Measurements from ENCODE around the gene RANBP9. TPM values are rescaled to one million over a fixed set of nuclear protein-coding genes. Genes with fewer than 3 reads are reported as not detected.

The RANBP9 gene
- total and polyA plus RNA-seq, 2 of the 13 experiments (the other 11 are each of a cell fraction or from before 2014, with no cell fraction given) = 26.6 to 30.6 TPM

- TF ChIP-seq, protein P1, sequence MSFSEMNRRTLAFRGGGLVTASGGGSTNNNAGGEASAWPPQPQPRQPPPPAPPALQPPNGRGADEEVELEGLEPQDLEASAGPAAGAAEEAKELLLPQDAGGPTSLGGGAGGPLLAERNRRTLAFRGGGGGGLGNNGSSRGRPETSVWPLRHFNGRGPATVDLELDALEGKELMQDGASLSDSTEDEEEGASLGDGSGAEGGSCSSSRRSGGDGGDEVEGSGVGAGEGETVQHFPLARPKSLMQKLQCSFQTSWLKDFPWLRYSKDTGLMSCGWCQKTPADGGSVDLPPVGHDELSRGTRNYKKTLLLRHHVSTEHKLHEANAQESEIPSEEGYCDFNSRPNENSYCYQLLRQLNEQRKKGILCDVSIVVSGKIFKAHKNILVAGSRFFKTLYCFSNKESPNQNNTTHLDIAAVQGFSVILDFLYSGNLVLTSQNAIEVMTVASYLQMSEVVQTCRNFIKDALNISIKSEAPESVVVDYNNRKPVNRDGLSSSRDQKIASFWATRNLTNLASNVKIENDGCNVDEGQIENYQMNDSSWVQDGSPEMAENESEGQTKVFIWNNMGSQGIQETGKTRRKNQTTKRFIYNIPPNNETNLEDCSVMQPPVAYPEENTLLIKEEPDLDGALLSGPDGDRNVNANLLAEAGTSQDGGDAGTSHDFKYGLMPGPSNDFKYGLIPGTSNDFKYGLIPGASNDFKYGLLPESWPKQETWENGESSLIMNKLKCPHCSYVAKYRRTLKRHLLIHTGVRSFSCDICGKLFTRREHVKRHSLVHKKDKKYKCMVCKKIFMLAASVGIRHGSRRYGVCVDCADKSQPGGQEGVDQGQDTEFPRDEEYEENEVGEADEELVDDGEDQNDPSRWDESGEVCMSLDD (CRISPR knock-in tag; IDR thresholded peaks at IDR 0.05; ENCODE audit: borderline replicate concordance) = no peak
- no peak for TF ChIP-seq MLX (CRISPR knock-in tag; IDR thresholded peaks at IDR 0.05)
- no peak for TF ChIP-seq ZSCAN20 (CRISPR knock-in tag; IDR thresholded peaks at IDR 0.05; ENCODE audit: borderline replicate concordance)
- TF ChIP-seq REL (CRISPR knock-in tag; conservative IDR thresholded peaks at IDR 0.05) = no peak
- no peak for TF ChIP-seq ZSCAN30 (CRISPR knock-in tag; IDR thresholded peaks at IDR 0.05)
- TF ChIP-seq SALL2 (CRISPR knock-in tag; IDR thresholded peaks at IDR 0.05) = no peak
- no peak for TF ChIP-seq ZNF766 (CRISPR knock-in tag; IDR thresholded peaks at IDR 0.05; ENCODE audit: borderline replicate concordance)
- no peak for TF ChIP-seq CENPT (CRISPR knock-in tag; IDR thresholded peaks at IDR 0.05; ENCODE audit: low read depth)
- TF ChIP-seq ZMYM4 (CRISPR knock-in tag; IDR thresholded peaks at IDR 0.05) = 0 out of 2 replicates have a peak, but pooled peaks have one; percentile 35
- TF ChIP-seq, protein P2, sequence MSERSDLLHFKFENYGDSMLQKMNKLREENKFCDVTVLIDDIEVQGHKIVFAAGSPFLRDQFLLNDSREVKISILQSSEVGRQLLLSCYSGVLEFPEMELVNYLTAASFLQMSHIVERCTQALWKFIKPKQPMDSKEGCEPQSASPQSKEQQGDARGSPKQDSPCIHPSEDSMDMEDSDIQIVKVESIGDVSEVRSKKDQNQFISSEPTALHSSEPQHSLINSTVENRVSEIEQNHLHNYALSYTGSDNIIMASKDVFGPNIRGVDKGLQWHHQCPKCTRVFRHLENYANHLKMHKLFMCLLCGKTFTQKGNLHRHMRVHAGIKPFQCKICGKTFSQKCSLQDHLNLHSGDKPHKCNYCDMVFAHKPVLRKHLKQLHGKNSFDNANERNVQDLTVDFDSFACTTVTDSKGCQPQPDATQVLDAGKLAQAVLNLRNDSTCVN (CRISPR knock-in tag; IDR thresholded peaks at IDR 0.05; ENCODE audit: borderline replicate concordance) = no peak
- no peak for TF ChIP-seq GABPA (IDR thresholded peaks at IDR 0.05; ENCODE audit: low read depth, low read length)
- TF ChIP-seq GABPA (CRISPR knock-in tag; IDR thresholded peaks at IDR 0.05; ENCODE audit: low read depth) = peak; percentile 16; the same call in 1 of the 2 replicates
- TF ChIP-seq FIP1L1 (IDR thresholded peaks at IDR 0.05; ENCODE audit: borderline replicate concordance, insufficient read depth, low read depth, low read length) = no peak
- no peak for TF ChIP-seq ZNF350 (CRISPR knock-in tag; IDR thresholded peaks at IDR 0.05; ENCODE audit: borderline replicate concordance, low read depth)
- TF ChIP-seq AGO1 (IDR thresholded peaks at IDR 0.05; ENCODE audit: low read depth, low read length, poor library complexity, severe bottlenecking) = no peak
- 0 out of 2 replicates have a peak, but pooled peaks have one; percentile 50 for TF ChIP-seq FOXO4 (CRISPR knock-in tag; conservative IDR thresholded peaks at IDR 0.05)
Observed at GRCh38 chr6:13709689-13710551, 1.7 kb downstream of the RANBP9 start (continued).
